Adipocyte (in vitro differentiated cells): ENCODE data around the gene CFAP74.

Experiments used
- DNase-seq: peaks from one replicate; pipeline ENCODE4 v3.0.0-alpha.2; 2015; ENCODE audit warnings: low read depth
- H3K27me3 ChIP-seq: replicated peaks from 2 replicates; pipeline ENCODE4 v1.7.0; 2013; ENCODE audit warnings: mild to moderate bottlenecking, low read length, moderate library complexity; ENCODE audit not compliant: control insufficient read depth, insufficient read depth
- H3K36me3 ChIP-seq: 2 replicates; pipeline ENCODE4 v1.7.0; 2013; ENCODE audit warnings: low read length, mild to moderate bottlenecking, moderate library complexity; ENCODE audit not compliant: control insufficient read depth, insufficient read depth, severe bottlenecking
- H3K4me1 ChIP-seq: 2 replicates; pipeline ENCODE4 v1.7.0; 2013; ENCODE audit warnings: mild to moderate bottlenecking, low read length, moderate library complexity; ENCODE audit not compliant: control insufficient read depth, insufficient read depth
- H3K4me3 ChIP-seq: 2 replicates; pipeline ENCODE4 v1.7.0; 2013; ENCODE audit warnings: mild to moderate bottlenecking, low read length, moderate library complexity
- H3K9ac ChIP-seq: 2 replicates; pipeline ENCODE4 v1.7.0; 2013; ENCODE audit warnings: mild to moderate bottlenecking, low read length, moderate library complexity
- H3K9me3 ChIP-seq: 2 replicates; pipeline ENCODE4 v1.7.0; 2013; ENCODE audit warnings: mild to moderate bottlenecking, low read length, moderate library complexity; ENCODE audit not compliant: control insufficient read depth

CFAP74 gene

DNA sequence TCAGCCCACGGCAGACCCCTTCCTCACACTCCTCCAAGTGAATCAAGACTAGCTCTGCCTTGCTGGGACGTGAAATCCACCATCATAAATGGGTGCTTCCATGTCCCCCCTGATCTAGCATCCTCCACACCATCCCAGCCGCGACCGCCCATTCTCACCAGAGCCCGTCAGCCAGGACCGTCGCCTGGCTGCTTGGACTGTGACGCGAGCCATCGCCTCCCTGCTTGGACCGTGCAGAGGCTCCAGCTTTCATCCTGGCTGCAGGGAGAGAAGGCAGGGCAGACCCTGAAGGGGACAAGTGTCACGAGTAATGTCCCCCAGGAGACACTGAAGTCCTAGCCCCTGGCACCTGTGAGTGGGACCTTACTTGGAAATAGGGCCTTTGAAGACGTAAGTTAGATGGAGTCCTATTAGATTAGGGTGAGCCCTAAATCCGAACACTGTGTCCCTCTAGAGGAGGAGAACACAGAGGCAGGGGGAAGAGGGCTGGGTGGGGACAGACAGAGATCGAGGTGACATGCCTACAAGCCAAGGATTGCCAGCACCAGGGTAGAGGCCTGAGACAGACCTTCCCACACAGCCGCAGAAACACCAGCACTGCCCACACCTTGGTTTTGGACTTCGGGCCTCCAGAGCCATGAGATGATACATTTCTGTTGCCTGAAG lies 33.9 kb upstream of the CFAP74 start:
- H3K36me3 ChIP-seq: no peaks in the 10 kb centered on the region
- H3K4me1 ChIP-seq: no peaks in the 10 kb centered on the region
- no peak overlapping the region for H3K4me3 ChIP-seq
- H3K9ac ChIP-seq: no peak overlapping the region
- no peak for DNase-seq
- H3K9me3 ChIP-seq: peaks cover 16% of the 10 kb centered on the region
- H3K27me3 ChIP-seq: peaks cover 37% of the 10 kb centered on the region

DNA sequence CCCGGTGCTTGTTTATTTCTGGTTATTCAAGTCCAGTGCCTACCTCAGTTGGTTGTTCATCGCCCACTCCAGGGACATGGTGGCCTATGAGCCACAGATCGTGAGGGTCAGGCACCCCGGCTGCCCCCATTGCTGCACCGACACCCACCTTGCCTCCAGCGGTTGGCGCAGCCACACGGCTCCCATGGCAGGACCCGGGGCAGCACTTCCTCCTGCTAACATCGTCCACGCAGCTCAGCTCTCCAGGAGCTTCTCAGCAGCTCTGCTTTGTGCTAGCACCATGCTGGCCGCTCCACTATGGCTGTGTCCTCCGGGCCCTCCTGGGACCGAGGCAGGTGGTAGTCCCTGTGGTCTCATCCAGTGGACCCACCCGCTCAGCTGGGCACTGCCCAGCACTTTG lies 32.7 kb upstream of the CFAP74 start:
- Histone ChIP-seq H3K9ac (no peak overlapping the region), H3K4me1 (no peaks in the 10 kb centered on the region), H3K4me3 (no peak overlapping the region), H3K9me3 (peaks cover 16% of the 10 kb centered on the region), H3K27me3 (peaks cover 30% of the 10 kb centered on the region), H3K36me3 (no peaks in the 10 kb centered on the region)
- no peak for DNase-seq

DNA sequence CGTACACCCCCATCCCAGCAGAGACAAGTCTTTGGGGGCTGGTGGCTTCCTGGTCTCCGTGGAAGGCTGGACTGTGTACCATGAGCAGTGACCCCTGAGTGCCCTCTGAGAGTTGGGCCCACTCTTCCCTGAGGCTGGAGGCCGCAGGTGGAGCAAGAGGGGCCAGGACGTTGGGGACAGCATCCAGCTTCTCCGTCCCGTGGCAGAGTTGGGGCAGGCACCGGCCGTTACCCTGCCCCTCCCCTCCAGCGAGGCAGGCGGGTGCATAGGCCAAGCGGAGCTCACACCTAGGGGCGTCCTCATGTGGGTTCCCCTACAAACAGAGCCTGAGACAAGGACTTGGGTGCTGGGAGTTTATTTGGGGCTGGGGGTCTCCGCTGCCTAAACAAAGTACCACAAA lies 29.6 kb upstream of the CFAP74 start:
- Histone ChIP-seq H3K4me1 (no peaks in the 10 kb centered on the region), H3K36me3 (no peaks in the 10 kb centered on the region), H3K27me3 (peaks cover 31% of the 10 kb centered on the region)

DNA sequence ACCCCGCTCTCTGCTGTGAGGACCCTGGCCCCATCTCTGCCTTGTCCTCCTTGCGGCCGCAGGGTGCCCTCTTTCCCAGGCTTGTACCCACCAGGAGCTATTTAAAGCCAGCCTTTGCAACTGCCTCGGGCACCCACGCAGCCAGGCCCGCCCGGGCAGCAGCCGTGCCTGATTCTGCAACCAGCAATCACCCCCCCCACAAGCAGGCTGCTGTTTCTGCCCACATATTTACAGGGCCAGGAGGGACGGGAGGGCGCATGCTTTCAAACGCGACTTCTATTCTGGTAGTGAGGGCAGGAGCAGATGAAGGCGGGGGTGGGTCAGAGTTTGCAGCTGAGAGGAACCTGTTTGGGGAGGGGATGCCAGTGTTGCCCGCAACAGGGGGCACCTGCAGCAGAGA lies 29.2 kb upstream of the CFAP74 start:
- peak; percentile 9 for DNase-seq
- no peaks in the 10 kb centered on the region for H3K9me3 ChIP-seq
- H3K36me3 ChIP-seq: no peaks in the 10 kb centered on the region
- H3K4me1 ChIP-seq: no peaks in the 10 kb centered on the region
- H3K27me3 ChIP-seq: peaks cover 27% of the 10 kb centered on the region
- no peak overlapping the region for H3K4me3 ChIP-seq
- H3K9ac ChIP-seq: no peak overlapping the region

More for the DNA sequence above, 29.6 kb upstream of the CFAP74 start:
- H3K9ac ChIP-seq: no peak overlapping the region
- no peak overlapping the region for H3K4me3 ChIP-seq
- no peak for DNase-seq
- H3K9me3 ChIP-seq: peaks cover 4% of the 10 kb centered on the region

DNA sequence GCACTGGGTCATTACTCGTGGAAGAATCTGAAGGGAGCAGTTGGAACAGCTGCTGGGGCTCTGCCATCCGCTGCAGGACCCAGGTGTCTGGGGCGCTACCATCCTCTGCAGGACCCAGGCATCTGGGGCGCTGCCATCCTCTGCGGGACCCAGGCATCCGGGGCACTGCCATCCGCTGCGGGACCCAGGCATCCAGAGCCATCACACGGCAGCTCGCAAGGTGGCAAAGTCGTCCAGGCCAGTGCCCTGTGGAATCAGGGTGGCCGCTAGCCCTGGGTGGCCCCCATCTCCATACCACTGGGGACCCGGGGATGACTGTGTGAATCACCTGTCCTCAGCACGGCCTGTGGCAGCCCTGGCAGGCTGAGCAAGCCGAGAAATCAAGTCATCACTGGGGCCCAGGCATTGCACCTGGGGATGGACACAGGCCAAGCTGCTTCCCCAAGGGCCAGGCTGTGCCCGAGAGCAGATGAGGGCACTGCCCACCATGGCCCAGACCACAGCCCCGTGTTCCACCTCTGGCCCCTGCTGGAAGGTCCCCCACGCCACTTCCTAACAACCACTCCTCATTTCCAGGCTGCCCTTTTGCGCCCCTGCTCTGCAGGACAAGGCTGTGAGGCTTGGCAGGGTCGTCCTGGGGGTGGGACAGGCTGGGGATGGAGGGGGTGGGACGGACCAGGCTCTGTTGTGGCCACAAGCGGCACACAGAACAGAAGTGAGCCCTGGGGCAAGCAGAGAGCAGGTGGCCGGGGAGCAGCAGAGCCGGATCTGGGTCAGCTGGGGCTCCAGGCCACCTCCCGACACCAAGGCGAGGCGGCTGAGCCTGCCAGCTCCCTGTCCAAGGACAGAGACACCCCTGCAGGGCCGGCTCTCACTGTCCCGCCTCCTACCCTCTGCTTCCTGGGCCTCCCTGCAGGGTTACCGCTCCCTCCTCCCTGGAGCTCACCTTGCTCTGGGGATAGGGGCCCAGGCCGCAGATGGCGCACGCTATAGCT lies 28.3 kb upstream of the CFAP74 start:
- DNase-seq: no peak
- peaks cover 25% of the 10 kb centered on the region for H3K27me3 ChIP-seq
- H3K9ac ChIP-seq: no peak overlapping the region
- H3K9me3 ChIP-seq: no peaks in the 10 kb centered on the region
- H3K4me3 ChIP-seq: no peak overlapping the region
- no peaks in the 10 kb centered on the region for H3K4me1 ChIP-seq
- H3K36me3 ChIP-seq: no peaks in the 10 kb centered on the region

DNA sequence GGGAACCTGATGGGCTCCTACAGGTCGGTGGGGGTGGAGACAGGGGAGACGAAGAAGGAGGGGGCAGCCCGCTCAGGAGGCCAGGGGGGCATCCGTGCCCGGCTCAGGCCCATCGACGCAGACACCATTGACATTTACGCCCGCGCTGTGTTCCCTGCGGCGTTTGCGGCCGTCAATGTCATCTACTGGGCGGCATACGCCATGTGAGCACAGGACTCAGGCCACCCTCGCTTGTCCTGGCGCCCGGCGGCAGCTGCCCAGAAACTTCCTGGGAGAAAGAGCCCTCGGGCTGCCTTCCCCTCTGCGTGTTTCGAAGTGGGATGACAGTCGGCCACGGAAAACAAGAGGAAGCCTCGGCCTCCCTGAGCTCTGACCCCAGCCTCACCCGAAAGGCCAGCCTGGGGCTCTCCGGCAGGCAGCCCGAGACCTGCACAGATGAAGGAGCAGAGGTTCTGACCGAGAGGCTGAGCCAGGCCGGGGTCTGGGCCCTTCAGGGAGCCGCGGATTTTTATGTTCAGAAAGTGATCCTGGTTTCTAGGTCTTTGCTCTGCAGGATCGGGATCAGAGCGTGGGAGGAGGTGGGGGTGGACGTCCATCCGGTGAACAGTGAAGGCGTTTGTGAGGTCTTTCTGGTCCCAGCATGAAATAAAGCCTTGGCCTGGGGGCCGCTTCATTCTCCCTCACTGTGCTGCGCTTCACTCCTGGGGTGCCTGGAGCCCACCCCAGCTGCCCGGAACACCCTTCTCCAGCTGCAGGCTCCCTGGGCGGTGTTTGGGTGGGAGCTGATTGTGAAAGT lies 26.7 kb upstream of the CFAP74 start:
- Histone ChIP-seq H3K4me3 (no peak overlapping the region), H3K27me3 (peaks cover 27% of the 10 kb centered on the region), H3K4me1 (no peaks in the 10 kb centered on the region), H3K9ac (no peak overlapping the region), H3K36me3 (no peaks in the 10 kb centered on the region), H3K9me3 (no peaks in the 10 kb centered on the region)
- DNase-seq: no peak

DNA sequence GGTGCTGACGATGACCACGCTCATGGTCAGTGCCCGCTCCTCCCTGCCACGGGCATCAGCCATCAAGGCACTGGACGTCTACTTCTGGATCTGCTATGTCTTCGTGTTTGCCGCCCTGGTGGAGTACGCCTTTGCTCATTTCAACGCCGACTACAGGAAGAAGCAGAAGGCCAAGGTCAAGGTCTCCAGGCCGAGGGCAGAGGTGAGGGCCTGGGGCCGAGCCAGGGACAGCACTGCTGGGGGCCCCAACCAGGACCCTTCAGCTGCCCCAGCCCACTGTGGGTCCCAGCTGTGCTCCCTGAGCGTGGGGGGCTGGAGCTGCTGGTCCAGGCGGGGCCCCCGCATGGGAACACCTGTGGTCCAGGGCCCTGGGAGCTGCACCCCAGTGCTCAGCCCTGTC lies 26.0 kb upstream of the CFAP74 start:
- no peaks in the 10 kb centered on the region for H3K4me1 ChIP-seq
- DNase-seq: no peak
- H3K9ac ChIP-seq: no peak overlapping the region
- peaks cover 34% of the 10 kb centered on the region for H3K27me3 ChIP-seq
- H3K9me3 ChIP-seq: no peaks in the 10 kb centered on the region
- no peaks in the 10 kb centered on the region for H3K36me3 ChIP-seq
- no peak overlapping the region for H3K4me3 ChIP-seq

DNA sequence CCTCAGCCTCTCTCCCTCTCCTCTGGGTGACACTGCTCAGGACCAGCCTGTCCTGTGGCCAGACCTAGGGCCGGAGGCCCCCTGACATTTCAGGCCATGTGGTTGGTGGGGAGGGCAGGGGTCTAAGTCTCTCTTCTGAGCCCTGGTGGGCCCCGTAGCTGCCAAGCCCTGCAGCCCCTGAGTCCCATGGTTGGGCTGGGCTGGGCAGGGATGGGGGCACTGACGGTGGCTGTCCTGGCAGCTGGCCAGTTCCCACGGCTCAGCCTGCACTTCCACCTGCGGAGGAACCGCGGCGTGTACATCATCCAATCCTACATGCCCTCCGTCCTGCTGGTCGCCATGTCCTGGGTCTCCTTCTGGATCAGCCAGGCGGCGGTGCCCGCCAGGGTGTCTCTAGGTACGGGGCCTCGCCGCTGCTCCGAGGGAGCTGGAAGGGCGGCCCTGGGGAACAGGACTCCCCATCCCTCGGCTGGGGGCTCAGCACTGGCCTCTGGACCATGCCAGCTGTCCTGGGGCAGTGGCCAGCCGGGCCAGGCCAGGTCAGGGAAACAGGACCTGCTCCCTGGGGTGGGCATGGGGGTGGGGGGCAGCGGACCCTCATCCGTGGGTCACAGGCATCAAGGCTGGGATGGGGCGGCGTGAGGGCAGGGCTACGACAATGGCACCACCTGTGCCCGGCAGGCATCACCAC lies 25.4 kb upstream of the CFAP74 start:
- Histone ChIP-seq H3K4me3 (no peak overlapping the region), H3K36me3 (no peaks in the 10 kb centered on the region), H3K4me1 (no peaks in the 10 kb centered on the region), H3K9me3 (no peaks in the 10 kb centered on the region), H3K9ac (no peak overlapping the region), H3K27me3 (peaks cover 38% of the 10 kb centered on the region)
- DNase-seq: no peak

DNA sequence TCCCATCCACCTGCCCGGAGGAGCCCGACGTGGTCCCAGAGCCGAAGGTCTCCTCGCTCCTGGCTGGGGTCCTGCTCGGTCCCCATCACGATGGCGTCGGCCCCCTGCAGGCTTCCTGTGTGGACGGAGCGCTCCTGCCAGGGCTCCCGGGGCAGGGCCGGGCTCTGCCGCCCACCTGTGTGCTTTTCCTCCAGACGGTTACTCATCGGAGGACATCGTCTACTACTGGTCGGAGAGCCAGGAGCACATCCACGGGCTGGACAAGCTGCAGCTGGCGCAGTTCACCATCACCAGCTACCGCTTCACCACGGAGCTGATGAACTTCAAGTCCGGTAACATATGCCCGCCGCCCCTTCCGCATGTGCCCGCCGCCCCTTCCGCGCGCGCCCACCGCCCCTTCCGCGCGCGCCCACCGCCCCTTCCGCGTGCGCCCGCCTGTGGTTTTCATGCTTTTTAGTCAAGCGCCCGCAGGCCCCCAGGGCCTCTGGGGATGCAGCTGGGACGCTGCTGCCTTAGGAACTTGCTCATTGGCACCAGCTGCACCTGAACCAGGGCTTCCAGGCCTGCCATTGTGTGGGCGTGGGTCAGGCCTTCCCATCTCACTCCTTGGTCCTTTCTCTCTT lies 24.5 kb upstream of the CFAP74 start:
- H3K27me3 ChIP-seq: peaks cover 39% of the 10 kb centered on the region
- DNase-seq: no peak
- H3K4me3 ChIP-seq: no peak overlapping the region
- no peaks in the 10 kb centered on the region for H3K4me1 ChIP-seq
- no peaks in the 10 kb centered on the region for H3K36me3 ChIP-seq
- no peak overlapping the region for H3K9ac ChIP-seq
- H3K9me3 ChIP-seq: no peaks in the 10 kb centered on the region

DNA sequence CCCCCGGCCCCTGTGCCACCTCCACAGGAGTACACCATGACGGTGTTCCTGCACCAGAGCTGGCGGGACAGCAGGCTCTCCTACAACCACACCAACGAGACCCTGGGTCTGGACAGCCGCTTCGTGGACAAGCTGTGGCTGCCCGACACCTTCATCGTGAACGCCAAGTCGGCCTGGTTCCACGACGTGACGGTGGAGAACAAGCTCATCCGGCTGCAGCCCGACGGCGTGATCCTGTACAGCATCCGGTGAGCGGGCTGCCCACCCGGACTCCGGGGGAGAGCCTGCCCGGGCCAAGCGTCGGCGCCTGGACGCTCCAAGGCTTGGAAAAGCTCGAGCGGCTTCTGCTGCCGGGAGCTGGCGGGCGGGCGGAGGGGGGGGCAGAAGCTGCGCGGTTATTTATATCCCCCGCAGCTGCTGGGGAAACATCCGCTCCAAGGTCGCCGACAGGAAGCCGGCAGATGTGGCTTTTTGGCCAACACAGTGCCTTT lies 21.9 kb upstream of the CFAP74 start:
- H3K4me1 ChIP-seq: no peaks in the 10 kb centered on the region
- no peaks in the 10 kb centered on the region for H3K9me3 ChIP-seq
- DNase-seq: no peak
- no peak overlapping the region for H3K9ac ChIP-seq
- H3K4me3 ChIP-seq: no peak overlapping the region
- no peaks in the 10 kb centered on the region for H3K36me3 ChIP-seq
- H3K27me3 ChIP-seq: peaks cover 58% of the 10 kb centered on the region
